HG03354 (cell line): Measurements from ENCODE around the gene ANKRD33.

Source experiments
- ATAC-seq: cut with Tn5 transposase; IDR thresholded peaks from one replicate; pipeline ENCODE4 v1.9.1; 2021; ENCODE audit warnings: mild to moderate bottlenecking; ENCODE audit not compliant: unreplicated experiment, poor library complexity, severe bottlenecking

Gene ANKRD33

DNA sequence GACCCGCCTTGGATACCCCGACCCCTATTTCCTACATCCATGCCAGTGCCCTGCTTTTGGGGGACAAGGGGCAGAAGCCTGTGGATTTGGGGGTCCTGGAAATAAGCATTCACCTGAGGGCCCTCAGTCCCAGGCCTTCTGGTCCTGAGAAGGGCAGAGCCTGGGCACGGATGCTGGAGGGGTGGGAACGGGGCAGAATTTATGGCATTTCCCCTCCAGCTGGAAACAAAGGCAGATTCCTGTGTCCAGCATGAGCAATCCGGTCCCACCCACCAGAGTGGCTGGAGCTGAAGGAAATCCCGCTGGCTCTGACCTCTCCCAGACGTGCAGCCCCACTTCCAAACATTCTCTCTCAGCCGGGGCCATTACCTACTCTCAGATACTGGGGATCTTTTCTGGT, 9.3 kb downstream of the ANKRD33 start:
- ATAC-seq: no peak

- ATAC-seq: no peak
These were observed 10.6 kb downstream of the ANKRD33 start for GRCh38 chr12:51898506-51898905.

- no peak for ATAC-seq
These were observed 11.0 kb downstream of the ANKRD33 start for GRCh38 chr12:51898937-51899336.

- ATAC-seq: no peak
These were observed 12.5 kb downstream of the ANKRD33 start for GRCh38 chr12:51900323-51900889.

- no peak for ATAC-seq
These were observed 13.4 kb downstream of the ANKRD33 start for GRCh38 chr12:51901121-51901817.

DNA sequence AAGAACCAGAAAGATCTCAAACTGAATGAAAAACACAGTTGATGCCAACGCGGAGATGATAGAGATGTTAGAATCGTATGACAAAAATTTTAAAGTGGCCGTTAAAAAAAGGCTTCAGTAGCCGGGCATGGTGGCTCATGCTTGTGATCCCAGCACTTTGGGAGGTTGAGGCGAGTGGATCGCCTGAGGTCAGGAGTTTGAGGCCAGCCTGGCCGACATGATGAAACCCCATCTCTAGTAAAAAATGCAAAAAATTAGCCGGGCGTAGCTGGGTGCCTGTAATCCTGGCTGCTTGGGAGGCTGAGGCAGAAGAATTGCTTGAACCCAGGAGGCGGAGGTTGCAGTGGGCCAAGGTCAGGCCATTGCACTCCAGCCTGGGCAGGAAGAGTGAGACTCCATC, 14.0 kb downstream of the ANKRD33 start:
- no peak for ATAC-seq

- no peak for ATAC-seq
These were observed 17.1 kb downstream of the ANKRD33 start for GRCh38 chr12:51904951-51905470.

DNA sequence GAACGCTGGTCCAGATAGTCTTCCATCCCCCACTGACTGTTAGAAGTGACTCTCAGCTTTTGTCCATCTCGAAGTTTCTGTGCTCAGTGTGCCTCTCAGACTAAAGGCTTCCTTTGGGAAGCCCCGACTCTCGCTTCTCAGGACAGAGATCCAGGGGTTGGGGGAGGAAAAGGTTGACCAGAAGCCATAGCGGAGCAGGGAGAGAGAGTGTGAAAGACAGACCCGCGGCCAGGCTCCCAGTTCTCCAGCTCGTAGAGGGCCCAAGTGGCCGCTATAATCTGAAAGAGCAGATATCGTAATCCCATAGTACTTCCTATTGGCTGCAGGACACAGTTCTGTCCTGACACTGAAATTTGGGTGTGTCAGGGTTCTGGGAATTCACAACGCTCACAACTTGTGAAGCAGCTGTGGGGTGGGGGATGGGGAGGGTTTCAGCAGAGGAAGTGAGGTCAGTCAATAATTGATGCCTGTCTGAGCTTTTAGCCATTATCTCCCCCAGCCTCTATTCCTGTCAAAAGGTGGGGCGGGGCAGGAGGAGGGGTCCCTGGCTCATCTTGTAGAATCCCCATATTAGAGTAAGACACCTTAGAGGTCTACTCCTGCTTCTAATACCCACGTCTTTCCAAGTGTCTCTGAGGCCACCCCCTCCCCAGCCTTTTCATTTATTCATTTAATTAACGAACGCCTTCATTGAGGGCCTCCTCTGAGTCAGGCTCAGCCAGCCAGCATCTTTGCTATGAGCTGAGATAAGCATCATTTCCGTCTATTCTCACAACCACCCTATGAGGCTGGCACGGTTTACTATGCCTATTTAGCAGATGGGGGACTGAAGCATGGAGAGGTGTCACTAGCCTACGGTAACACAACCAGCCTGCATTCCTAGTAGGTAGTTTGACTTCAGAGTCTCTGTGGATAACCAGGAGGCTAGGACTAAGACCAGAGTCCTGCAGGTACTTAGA, 17.8 kb downstream of the ANKRD33 start:
- no peak for ATAC-seq

- ATAC-seq: no peak
These were observed 18.7 kb downstream of the ANKRD33 start for GRCh38 chr12:51906430-51907082.

- ATAC-seq: no peak
These were observed 19.4 kb downstream of the ANKRD33 start, which contains the start of gene ACVRL1 for GRCh38 chr12:51907083-51907855. Gene ACVRL1 (plus strand): TSS chr12:51907504. CDS start chr12:51912475, 4,971 bp downstream.

- no peak for ATAC-seq
These were observed 20.0 kb downstream of the ANKRD33 start for GRCh38 chr12:51907856-51908425.

DNA sequence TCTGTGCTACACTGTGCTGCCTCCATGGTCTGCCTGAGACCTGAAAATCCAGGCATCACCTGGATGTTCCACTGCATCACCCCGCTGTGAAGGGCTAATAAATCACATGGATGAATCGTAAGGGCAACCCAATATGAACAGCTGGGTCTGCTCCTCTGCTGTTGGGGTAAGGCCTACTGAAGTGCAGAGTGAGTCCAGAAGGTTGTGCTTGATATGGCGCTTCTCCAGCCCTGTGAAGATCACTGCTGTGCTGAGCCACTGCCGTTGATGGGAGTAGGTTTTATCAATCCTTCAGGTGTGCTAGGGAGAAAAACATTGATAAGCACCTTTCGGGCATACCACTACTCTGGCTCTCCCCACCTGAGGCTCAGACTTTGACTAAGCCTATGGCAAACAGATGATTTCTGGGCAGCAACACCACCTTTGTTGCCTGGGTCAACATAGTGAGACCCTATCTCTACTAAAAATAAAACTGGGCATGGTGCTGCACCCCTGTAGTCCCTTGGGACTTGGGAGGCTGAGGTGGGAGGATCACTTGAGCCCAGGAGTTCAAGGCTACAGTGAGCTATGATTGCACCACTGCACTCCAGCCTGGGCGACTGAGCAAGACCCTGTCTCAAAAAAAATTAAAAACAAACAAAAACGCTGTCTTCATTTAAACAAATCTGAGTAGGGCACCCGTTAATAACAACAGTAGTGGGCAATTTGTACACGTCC, 21.1 kb downstream of the ANKRD33 start:
- no peak for ATAC-seq

DNA sequence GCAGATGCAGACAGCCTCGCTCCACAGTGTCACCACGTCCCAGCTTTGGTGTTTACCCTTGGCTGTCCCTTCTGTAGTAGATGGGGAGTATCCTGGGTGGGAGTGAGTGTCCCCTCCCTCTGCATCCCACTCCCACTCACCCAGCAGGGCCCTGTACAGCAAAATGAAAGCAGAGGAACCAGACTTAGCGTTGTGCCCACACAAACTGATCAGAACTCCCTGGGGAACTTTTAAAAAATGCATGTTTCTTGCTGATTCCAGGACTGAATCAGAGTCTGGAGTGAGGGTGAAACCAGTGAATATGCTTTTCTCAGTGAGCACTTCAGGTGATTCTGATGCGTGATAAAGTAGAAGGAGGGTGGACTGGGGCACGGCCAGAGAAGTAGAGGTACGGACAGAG, 22.3 kb downstream of the ANKRD33 start:
- ATAC-seq: no peak

- no peak for ATAC-seq
These were observed 22.8 kb downstream of the ANKRD33 start for GRCh38 chr12:51910691-51911090.

DNA sequence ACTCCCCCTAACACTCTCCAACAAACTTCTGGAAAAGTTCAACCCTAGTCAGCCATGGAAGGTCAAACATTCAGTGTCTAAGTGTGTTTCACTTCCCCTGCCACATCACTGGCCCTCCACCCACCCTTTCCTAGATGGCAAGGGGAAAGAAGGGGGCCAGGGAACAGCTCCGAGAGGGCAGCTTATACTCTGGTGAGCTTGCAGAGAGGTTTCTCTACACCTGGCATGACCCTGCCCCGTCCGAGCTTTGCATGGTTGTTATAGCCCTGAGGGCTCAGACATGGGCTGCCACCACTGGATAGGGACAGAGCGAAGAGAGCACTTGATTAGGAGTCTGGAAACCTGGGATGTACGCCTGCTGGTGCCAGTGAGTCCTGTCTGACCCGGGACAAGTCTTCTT, 23.4 kb downstream of the ANKRD33 start:
- ATAC-seq: no peak

- no peak for ATAC-seq
These were observed 24.1 kb downstream of the ANKRD33 start for GRCh38 chr12:51911788-51912711.
